Fibroblast of lung (primary cell): Measurements from ENCODE around the gene VSTM2B. TPM values are rescaled to one million over a fixed set of nuclear protein-coding genes. Genes with fewer than 3 reads are reported as not detected.

Source experiments
- DNase-seq, 2 donors: peaks; one replicate each; pipeline versions ENCODE4 v3.0.0 to v3.0.0-alpha.2; 2010; ENCODE audit warnings: low read depth in 2 of 2
- H2AFZ ChIP-seq: 2 replicates; pipeline ENCODE4 v1.5.1; 2012; ENCODE audit warnings: low read length, control low read depth, inconsistent platforms
- H3K27ac ChIP-seq: 2 replicates; pipeline ENCODE4 v1.5.1; 2011; ENCODE audit warnings: low read length, control low read depth; ENCODE audit not compliant: insufficient read depth
- H3K27me3 ChIP-seq: 2 replicates; pipeline ENCODE4 v1.5.1; 2011; ENCODE audit warnings: mild to moderate bottlenecking, low read length; ENCODE audit not compliant: control insufficient read depth, insufficient read depth
- H3K36me3 ChIP-seq: 2 replicates; pipeline ENCODE4 v1.5.1; 2011; ENCODE audit warnings: low read length; ENCODE audit not compliant: control insufficient read depth, insufficient read depth
- H3K4me1 ChIP-seq: 2 replicates; pipeline ENCODE4 v1.5.1; 2011; ENCODE audit warnings: low read length; ENCODE audit not compliant: control insufficient read depth, insufficient read depth; ENCODE audit errors: extremely low read depth
- H3K4me2 ChIP-seq: 2 replicates; pipeline ENCODE4 v1.5.1; 2011; ENCODE audit warnings: low read length, control low read depth; ENCODE audit not compliant: insufficient read depth; ENCODE audit errors: extremely low read depth
- H3K4me3 ChIP-seq, 4 experiments: fragments of 200-600 bp in 1 of 4; sonication (generic) in 1 of 4; replicated peaks in 1 of 4; 2 replicates each; pipeline ENCODE4 v1.5.1; 2011 to 2016; ENCODE audit warnings: low read length in 4 of 4, low read depth in 3 of 4, mild to moderate bottlenecking in 3 of 4, control low read depth in 2 of 4, inconsistent platforms in 1 of 4, mixed read lengths in 1 of 4; ENCODE audit not compliant: insufficient read depth in 1 of 4; ENCODE audit errors: control extremely low read depth in 1 of 4
- H3K79me2 ChIP-seq: 2 replicates; pipeline ENCODE4 v1.5.1; 2012; ENCODE audit warnings: mild to moderate bottlenecking, low read length, inconsistent platforms; ENCODE audit not compliant: control insufficient read depth, insufficient read depth
- H3K9ac ChIP-seq: 2 replicates; pipeline ENCODE4 v1.5.1; 2011; ENCODE audit warnings: mild to moderate bottlenecking, low read length, control low read depth; ENCODE audit not compliant: insufficient read depth
- H3K9me3 ChIP-seq: 2 replicates; pipeline ENCODE4 v1.5.1; 2012; ENCODE audit warnings: low read depth, low read length; ENCODE audit not compliant: control insufficient read depth, insufficient read depth
- H4K20me1 ChIP-seq: 2 replicates; pipeline ENCODE4 v1.5.1; 2011; ENCODE audit warnings: low read length; ENCODE audit not compliant: control insufficient read depth, insufficient read depth; ENCODE audit errors: extremely low read depth
- CTCF ChIP-seq, 2 donors: IDR thresholded peaks in 1 of 2; conservative IDR thresholded peaks in 1 of 2; 1 replicate in 1 of 2; 2 replicates in 1 of 2; pipeline ENCODE4 v1.5.1; 2011 to 2012; ENCODE audit warnings: low read length in 2 of 2, control low read depth in 1 of 2, inconsistent platforms in 1 of 2, low read depth in 1 of 2, mild to moderate bottlenecking in 1 of 2
- EZH2 ChIP-seq: IDR thresholded peaks from 2 replicates; pipeline ENCODE4 v1.5.1; 2012; ENCODE audit warnings: low read length, control low read depth, mild to moderate bottlenecking; ENCODE audit errors: missing control alignments
- polyA plus RNA-seq, 2 donors: library from polyadenylated mRNA; depleted of rRNA in 1 of 2; stranded (reverse) in 1 of 2; unstranded in 1 of 2; fragments of >200 nt; gene quantifications; 2 replicates each; pipeline ENCODE4 v1.2.1, GENCODE V29; 2011 to 2012; ENCODE audit warnings: missing spikeins in 1 of 2
- total RNA-seq: library from RNA; depleted of rRNA; stranded (reverse); fragments of >200 nt; gene quantifications from 2 replicates; pipeline ENCODE4 v1.2.1, GENCODE V29; 2014

VSTM2B gene
- total and polyA plus RNA-seq, 2 donors (not counting 1 experiment from before 2014, with no cell fraction given) = not detected

DNA sequence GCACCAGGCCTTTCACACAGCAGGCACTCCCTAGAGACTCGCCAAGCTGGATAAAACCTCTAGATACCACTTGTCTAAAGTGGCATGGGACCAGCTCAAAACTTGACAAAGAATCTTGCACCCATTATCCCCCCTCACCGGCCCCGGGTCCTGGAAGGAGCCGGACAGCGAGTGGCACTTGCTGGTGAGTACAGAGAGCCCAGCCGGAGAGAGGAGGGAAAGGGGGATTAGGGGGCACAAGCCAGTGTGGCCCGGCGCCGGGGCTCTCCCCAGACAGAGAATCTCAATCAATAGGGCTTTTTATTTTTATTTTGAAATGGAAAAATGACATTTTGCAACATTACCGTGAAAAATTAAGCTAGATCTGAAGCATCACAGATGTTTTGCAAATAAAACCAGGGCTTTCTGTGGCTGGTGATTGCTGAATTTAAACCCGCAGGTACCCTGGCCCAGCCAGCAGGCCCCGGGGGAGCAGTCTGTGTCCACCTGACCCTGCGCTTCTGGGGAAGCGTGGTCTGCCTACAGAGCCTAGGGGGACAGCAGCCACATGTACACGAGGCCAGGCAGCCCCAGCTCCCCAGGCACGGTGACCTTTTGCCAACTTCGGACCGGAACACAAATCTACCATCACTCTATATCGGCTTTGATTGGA, 10.0 kb upstream of the VSTM2B start:
- no peaks in the 10 kb centered on the region for H3K36me3 ChIP-seq

GRCh38 chr19:29516358-29516725, 9.5 kb upstream of the VSTM2B start:
- no peaks in the 10 kb centered on the region for H3K27me3 ChIP-seq
- H2AFZ ChIP-seq = no peak overlapping the region
- DNase-seq = no peak
- H4K20me1 ChIP-seq = no peaks in the 10 kb centered on the region
- H3K4me2 ChIP-seq = no peak overlapping the region
- H3K36me3 ChIP-seq = no peaks in the 10 kb centered on the region
- H3K79me2 ChIP-seq = no peaks in the 10 kb centered on the region
- H3K9me3 ChIP-seq = no peaks in the 10 kb centered on the region
- H3K4me1 ChIP-seq = no peaks in the 10 kb centered on the region
- no peak overlapping the region for H3K27ac ChIP-seq
- no peak overlapping the region for H3K9ac ChIP-seq
- TF ChIP-seq CTCF (conservative IDR thresholded peaks at IDR 0.05 in 1 of 2, IDR thresholded peaks at IDR 0.05 in 1 of 2; ENCODE audit: low read depth in 1 of 2, low read length in 2 of 2) (no peak), EZH2 (no peak)
- no peak overlapping the region for H3K4me3 ChIP-seq

More for the DNA sequence above, 10.0 kb upstream of the VSTM2B start:
- DNase-seq = no peak
- Histone ChIP-seq H3K9me3 (no peaks in the 10 kb centered on the region), H3K4me2 (no peak overlapping the region), H3K79me2 (no peaks in the 10 kb centered on the region), H3K4me3 (no peak overlapping the region), H3K4me1 (no peaks in the 10 kb centered on the region), H2AFZ (no peak overlapping the region), H4K20me1 (no peaks in the 10 kb centered on the region), H3K27me3 (no peaks in the 10 kb centered on the region), H3K9ac (no peak overlapping the region), H3K27ac (no peak overlapping the region)
- TF ChIP-seq EZH2 (no peak), CTCF (conservative IDR thresholded peaks at IDR 0.05 in 1 of 2, IDR thresholded peaks at IDR 0.05 in 1 of 2; ENCODE audit: low read depth in 1 of 2, low read length in 2 of 2) (no peak)

DNA sequence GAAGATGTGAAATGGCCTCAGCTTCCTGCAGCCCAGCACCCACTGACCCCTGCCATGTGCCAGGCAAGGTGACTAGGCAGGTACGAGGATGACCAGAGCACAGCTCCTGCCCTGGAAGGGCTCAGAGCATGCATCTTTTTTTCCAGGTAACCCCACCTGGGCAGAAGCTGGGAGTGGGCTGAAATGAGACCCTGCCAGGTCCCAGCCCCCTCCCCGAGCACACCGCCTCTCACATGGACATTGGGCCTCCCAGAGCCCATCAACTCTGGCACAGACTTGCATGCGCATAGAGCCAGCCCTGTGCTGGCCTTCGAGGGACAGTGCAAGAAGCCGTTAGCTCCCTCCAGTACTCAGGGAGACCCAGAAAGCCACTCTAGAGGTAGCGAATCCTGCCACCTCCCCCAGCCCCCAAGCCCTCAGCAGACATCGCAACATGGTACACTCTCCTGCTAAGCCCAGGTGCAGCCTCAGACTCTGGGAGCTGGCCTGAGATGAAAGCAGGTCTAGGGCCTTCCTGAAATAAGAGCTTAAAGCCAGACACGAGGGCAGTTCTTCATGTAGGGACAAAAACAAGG, 8.9 kb upstream of the VSTM2B start:
- Histone ChIP-seq H3K27ac (no peak overlapping the region), H2AFZ (no peak overlapping the region), H3K36me3 (no peaks in the 10 kb centered on the region), H3K79me2 (no peaks in the 10 kb centered on the region), H3K9me3 (no peaks in the 10 kb centered on the region), H4K20me1 (no peaks in the 10 kb centered on the region), H3K4me2 (no peak overlapping the region), H3K9ac (no peak overlapping the region), H3K4me3 (no peak overlapping the region), H3K4me1 (no peaks in the 10 kb centered on the region), H3K27me3 (no peaks in the 10 kb centered on the region)
- no peak for DNase-seq
- no peak for TF ChIP-seq EZH2
- TF ChIP-seq CTCF (conservative IDR thresholded peaks at IDR 0.05 in 1 of 2, IDR thresholded peaks at IDR 0.05 in 1 of 2; ENCODE audit: low read depth in 1 of 2, low read length in 2 of 2) = no peak
